PC-9 (cell line): ENCODE data around the gene PEPD.

Experiments
- CTCF ChIP-seq: fragments of 200-600 bp; sonication (generic); conservative IDR thresholded peaks from 2 replicates; pipeline ENCODE4 v1.6.1; 2017; ENCODE audit warnings: mixed run types, antibody characterized with exemption, mild to moderate bottlenecking, moderate library complexity
- EZH2 ChIP-seq: fragments of 200-600 bp; sonication (generic); IDR thresholded peaks from 2 replicates; pipeline ENCODE4 v1.8.0; 2017; ENCODE audit warnings: antibody characterized with exemption, low read depth

GRCh38 chr19:33535226-33535625, 13.6 kb upstream of the PEPD start:
- TF ChIP-seq CTCF, result no peak
- no peak for TF ChIP-seq EZH2
